H9 (cell line): ENCODE results near the gene ESRP2. TPM values are rescaled to one million over a fixed set of nuclear protein-coding genes. Genes with fewer than 3 reads are reported as not detected.

ENCODE experiments used
- DNase-seq: peaks from one replicate; pipeline ENCODE4 v3.0.0-alpha.2; 2017
- H2AFZ ChIP-seq: one replicate; pipeline ENCODE4 v1.6.1; 2013; ENCODE audit warnings: mild to moderate bottlenecking, low read length, control low read depth, moderate library complexity
- H2AK5ac ChIP-seq: 2 replicates; pipeline ENCODE4 v1.6.1; 2013; ENCODE audit warnings: low read length, control low read depth, mixed read lengths; ENCODE audit not compliant: insufficient read length
- H2BK120ac ChIP-seq: one replicate; pipeline ENCODE4 v1.6.1; 2013; ENCODE audit warnings: low read depth, mild to moderate bottlenecking, low read length, control low read depth, inconsistent platforms; ENCODE audit not compliant: poor library complexity, severe bottlenecking
- H2BK12ac ChIP-seq: 2 replicates; pipeline ENCODE4 v1.6.1; 2013; ENCODE audit warnings: low read length, control low read depth, mixed read lengths, low read depth; ENCODE audit not compliant: insufficient read length
- H2BK15ac ChIP-seq: 2 replicates; pipeline ENCODE4 v1.6.1; 2013; ENCODE audit warnings: low read depth, low read length, control low read depth
- H2BK20ac ChIP-seq: one replicate; pipeline ENCODE4 v1.6.1; 2013; ENCODE audit warnings: low read depth, mild to moderate bottlenecking, low read length, control low read depth, inconsistent platforms; ENCODE audit not compliant: poor library complexity, severe bottlenecking
- H2BK5ac ChIP-seq: 2 replicates; pipeline ENCODE4 v1.6.1; 2013; ENCODE audit warnings: low read length, control low read depth, mixed read lengths; ENCODE audit not compliant: insufficient read length
- H3K14ac ChIP-seq: 2 replicates; pipeline ENCODE4 v1.6.1; 2013; ENCODE audit warnings: low read length, control low read depth; ENCODE audit not compliant: insufficient read depth
- H3K18ac ChIP-seq: 2 replicates; pipeline ENCODE4 v1.6.1; 2013; ENCODE audit warnings: low read depth, mild to moderate bottlenecking, mixed read lengths, low read length, control low read depth; ENCODE audit not compliant: insufficient read length
- H3K23ac ChIP-seq: 2 replicates; pipeline ENCODE4 v1.6.1; 2013; ENCODE audit warnings: low read length, control low read depth, mixed read lengths, low read depth; ENCODE audit not compliant: insufficient read length
- H3K23me2 ChIP-seq: 2 replicates; pipeline ENCODE4 v1.6.1; 2013; ENCODE audit warnings: low read depth, mild to moderate bottlenecking, mixed read lengths, low read length, control low read depth; ENCODE audit not compliant: insufficient read length, poor library complexity, severe bottlenecking
- H3K27ac ChIP-seq: 2 replicates; pipeline ENCODE4 v1.5.1; 2013; ENCODE audit warnings: low read length, control low read depth, mixed read lengths, low read depth; ENCODE audit not compliant: insufficient read length
- H3K27me3 ChIP-seq: 2 replicates; pipeline ENCODE4 v1.6.1; 2013; ENCODE audit warnings: low read length, control low read depth, inconsistent platforms; ENCODE audit not compliant: insufficient read depth
- H3K4ac ChIP-seq: 2 replicates; pipeline ENCODE4 v1.6.1; 2013; ENCODE audit warnings: low read depth, mild to moderate bottlenecking, control low read depth, inconsistent platforms, low read length, moderate library complexity
- H3K4me1 ChIP-seq: 2 replicates; pipeline ENCODE4 v1.6.1; 2013; ENCODE audit warnings: low read length, control low read depth, inconsistent platforms; ENCODE audit not compliant: insufficient read depth
- H3K4me2 ChIP-seq: 2 replicates; pipeline ENCODE4 v1.6.1; 2013; ENCODE audit warnings: low read length, control low read depth, mixed read lengths; ENCODE audit not compliant: insufficient read length, insufficient read depth
- H3K56ac ChIP-seq: 2 replicates; pipeline ENCODE4 v1.6.1; 2013; ENCODE audit warnings: low read depth, mild to moderate bottlenecking, mixed read lengths, low read length, control low read depth; ENCODE audit not compliant: insufficient read length
- H3K79me1 ChIP-seq: 2 replicates; pipeline ENCODE4 v1.6.1; 2013; ENCODE audit warnings: low read depth, mild to moderate bottlenecking, moderate library complexity, low read length, control low read depth, inconsistent platforms; ENCODE audit not compliant: insufficient read depth, poor library complexity, severe bottlenecking
- H3K79me2 ChIP-seq: 2 replicates; pipeline ENCODE4 v1.6.1; 2013; ENCODE audit warnings: low read length, control low read depth, inconsistent platforms; ENCODE audit not compliant: insufficient read depth
- H3K9ac ChIP-seq: 2 replicates; pipeline ENCODE4 v1.6.1; 2013; ENCODE audit warnings: low read length, control low read depth, mixed read lengths; ENCODE audit not compliant: insufficient read length; ENCODE audit errors: extremely low read depth
- H3K9me3 ChIP-seq: one replicate; pipeline ENCODE4 v1.6.1; 2013; ENCODE audit warnings: low read depth, low read length, inconsistent platforms; ENCODE audit not compliant: control insufficient read depth
- H3T11ph ChIP-seq: one replicate; pipeline ENCODE4 v1.6.1; 2013; ENCODE audit warnings: mild to moderate bottlenecking, low read length, control low read depth, inconsistent platforms
- H4K20me1 ChIP-seq: one replicate; pipeline ENCODE4 v1.6.1; 2013; ENCODE audit not compliant: control insufficient read depth, insufficient read length, insufficient read depth
- H4K5ac ChIP-seq: 2 replicates; pipeline ENCODE4 v1.6.1; 2013; ENCODE audit warnings: low read depth, mild to moderate bottlenecking, mixed read lengths, low read length, control low read depth; ENCODE audit not compliant: insufficient read length
- H4K8ac ChIP-seq: replicated peaks from 2 replicates; pipeline ENCODE4 v1.6.1; 2013; ENCODE audit warnings: low read length, control low read depth, mixed read lengths, low read depth; ENCODE audit not compliant: insufficient read length
- H4K91ac ChIP-seq: 2 replicates; pipeline ENCODE4 v1.6.1; 2013; ENCODE audit warnings: low read depth, mild to moderate bottlenecking, moderate library complexity, mixed read lengths, low read length, control low read depth; ENCODE audit not compliant: insufficient read length
- H3K27ac Mint-ChIP-seq, 3 experiments: 2 replicates in 2 of 3; 3 replicates in 1 of 3; pipeline ENCODE4 v1.8.0; 2020 to 2021; ENCODE audit warnings: mixed read lengths in 3 of 3, mild to moderate bottlenecking in 1 of 3, moderate library complexity in 1 of 3
- H3K27me3 Mint-ChIP-seq: 2 replicates; pipeline ENCODE4 v1.8.0; 2021; ENCODE audit warnings: low read depth, mild to moderate bottlenecking, moderate library complexity, mixed read lengths
- H3K36me3 Mint-ChIP-seq, 3 experiments: 2 replicates in 2 of 3; 3 replicates in 1 of 3; pipeline ENCODE4 v1.8.0; 2020 to 2021; ENCODE audit warnings: low read depth in 3 of 3, mixed read lengths in 3 of 3; ENCODE audit not compliant: insufficient read depth in 1 of 3
- H3K4me1 Mint-ChIP-seq, 2 experiments: 2 replicates each; pipeline ENCODE4 v1.8.0; 2020; ENCODE audit warnings: mixed read lengths in 2 of 2
- H3K4me3 Mint-ChIP-seq, 2 experiments: 2 replicates in 1 of 2; 3 replicates in 1 of 2; pipeline ENCODE4 v1.8.0; 2020 to 2021; ENCODE audit warnings: mild to moderate bottlenecking in 2 of 2, mixed read lengths in 2 of 2, moderate library complexity in 1 of 2
- H3K9me3 Mint-ChIP-seq, 2 experiments: 2 replicates in 1 of 2; 3 replicates in 1 of 2; pipeline ENCODE4 v1.8.0; 2020; ENCODE audit warnings: mild to moderate bottlenecking in 2 of 2, mixed read lengths in 2 of 2, moderate library complexity in 1 of 2
- WGBS: extraction: QIAGEN DNeasy Blood & Tissue Kit; methylation state at CpG from one replicate; pipeline ENCODE4 v1.1.7; 2013; ENCODE audit warnings: missing lambda C conversion rate, low lambda C conversion rate, mixed read lengths; ENCODE audit not compliant: insufficient read length; ENCODE audit errors: extremely low coverage; 5-methylcytosine and 5-hydroxymethylcytosine counted together
- total RNA-seq: library from RNA; stranded (reverse); gene quantifications from 2 replicates; pipeline ENCODE4 v1.2.1, GENCODE V29; 2021
- TF ChIP-seq, protein P1 (sequence below): fragments of 200-600 bp; sonication (generic); conservative IDR thresholded peaks from 3 replicates; pipeline ENCODE4 v1.8.0; 2021; ENCODE audit warnings: antibody characterized with exemption, mild to moderate bottlenecking

The ESRP2 gene
- total RNA-seq, 1 experiment from 2014 or later: 59.5 TPM

DNA sequence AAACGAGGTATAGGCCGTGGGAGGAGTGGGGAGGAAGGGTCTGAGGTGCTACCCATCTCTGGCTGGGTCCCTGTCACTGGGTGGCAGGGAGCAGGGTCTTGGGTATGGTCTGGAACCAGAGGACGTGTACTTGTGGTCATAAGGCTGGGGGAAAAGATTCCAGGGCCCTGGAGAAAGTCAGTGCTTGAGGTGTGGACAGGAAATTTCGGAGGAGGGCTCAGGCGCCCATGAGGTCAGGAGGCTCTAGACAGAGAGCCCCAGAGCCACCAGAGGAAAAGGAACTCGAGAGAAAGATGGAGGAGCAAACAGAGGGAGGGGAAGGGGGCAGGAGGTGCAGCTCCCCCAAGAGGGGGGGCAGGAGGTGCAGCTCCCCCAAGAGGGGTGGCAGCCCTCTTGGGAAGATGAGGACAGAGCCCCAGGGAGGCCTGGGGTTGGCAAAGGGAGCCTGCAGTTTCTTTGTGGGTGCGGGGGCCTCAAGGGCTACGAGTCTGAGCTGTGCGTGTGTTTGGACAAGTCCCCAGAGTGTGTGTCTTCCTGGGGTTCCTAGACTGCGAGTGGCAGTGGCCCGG, 27.7 kb upstream of the ESRP2 start:
- no peak overlapping the region for H3K27ac ChIP-seq
- no peaks in the 10 kb centered on the region for H3K9me3 Mint-ChIP-seq
- H4K8ac ChIP-seq: no peak overlapping the region
- no peak overlapping the region for H2BK12ac ChIP-seq
- no peak overlapping the region for H3K4ac ChIP-seq
- H3K9ac ChIP-seq: no peak overlapping the region
- no peak overlapping the region for H2BK120ac ChIP-seq
- H2BK15ac ChIP-seq: no peak overlapping the region
- peak overlapping the region; percentile 24 for H3K4me2 ChIP-seq
- H2BK5ac ChIP-seq: no peak overlapping the region
- no peak overlapping the region for H2AK5ac ChIP-seq
- H4K20me1 ChIP-seq: no peaks in the 10 kb centered on the region
- no peak overlapping the region for H3T11ph ChIP-seq
- H3K23me2 ChIP-seq: peaks cover 8% of the 10 kb centered on the region
- peak overlapping the region in 2 of 3 experiments; percentile 40 to 90; a peak in 3 of 7 replicates for H3K27ac Mint-ChIP-seq
- H2AFZ ChIP-seq: no peak overlapping the region
- H3K14ac ChIP-seq: peak overlapping the region; percentile 58
- H3K56ac ChIP-seq: no peak overlapping the region
- H3K79me1 ChIP-seq: no peaks in the 10 kb centered on the region
- no peak overlapping the region for H3K18ac ChIP-seq
- no peak for DNase-seq
- H3K4me1 Mint-ChIP-seq: peaks cover 22 to 25% of the 10 kb centered on the region in 2 experiments
- H3K36me3 Mint-ChIP-seq: peaks cover 0 to 5% (median 2%) of the 10 kb centered on the region in 3 experiments; a peak in 3 of 7 replicates
- H3K4me1 ChIP-seq: peaks cover 6% of the 10 kb centered on the region; the same call in 1 of the 2 replicates
- no peaks in the 10 kb centered on the region for H3K27me3 ChIP-seq
- WGBS: no CpG with 5 or more reads among the region's 11 CpGs
- no peak overlapping the region for H4K5ac ChIP-seq
- TF ChIP-seq, protein P1, sequence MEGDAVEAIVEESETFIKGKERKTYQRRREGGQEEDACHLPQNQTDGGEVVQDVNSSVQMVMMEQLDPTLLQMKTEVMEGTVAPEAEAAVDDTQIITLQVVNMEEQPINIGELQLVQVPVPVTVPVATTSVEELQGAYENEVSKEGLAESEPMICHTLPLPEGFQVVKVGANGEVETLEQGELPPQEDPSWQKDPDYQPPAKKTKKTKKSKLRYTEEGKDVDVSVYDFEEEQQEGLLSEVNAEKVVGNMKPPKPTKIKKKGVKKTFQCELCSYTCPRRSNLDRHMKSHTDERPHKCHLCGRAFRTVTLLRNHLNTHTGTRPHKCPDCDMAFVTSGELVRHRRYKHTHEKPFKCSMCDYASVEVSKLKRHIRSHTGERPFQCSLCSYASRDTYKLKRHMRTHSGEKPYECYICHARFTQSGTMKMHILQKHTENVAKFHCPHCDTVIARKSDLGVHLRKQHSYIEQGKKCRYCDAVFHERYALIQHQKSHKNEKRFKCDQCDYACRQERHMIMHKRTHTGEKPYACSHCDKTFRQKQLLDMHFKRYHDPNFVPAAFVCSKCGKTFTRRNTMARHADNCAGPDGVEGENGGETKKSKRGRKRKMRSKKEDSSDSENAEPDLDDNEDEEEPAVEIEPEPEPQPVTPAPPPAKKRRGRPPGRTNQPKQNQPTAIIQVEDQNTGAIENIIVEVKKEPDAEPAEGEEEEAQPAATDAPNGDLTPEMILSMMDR: no peak
- H3K27me3 Mint-ChIP-seq: peaks cover 12% of the 10 kb centered on the region
- H3K9me3 ChIP-seq: no peaks in the 10 kb centered on the region
- H3K79me2 ChIP-seq: no peaks in the 10 kb centered on the region; the same call in 1 of the 2 replicates
- H2BK20ac ChIP-seq: no peak overlapping the region
- no peak overlapping the region for H3K23ac ChIP-seq
- peak overlapping the region; percentile 87 to 90 for H3K4me3 Mint-ChIP-seq
- H4K91ac ChIP-seq: no peak overlapping the region
